Raji (cell line): ENCODE data around the gene PLCXD3.

Experiments used
- POLR2A ChIP-seq: IDR thresholded peaks from 2 replicates; pipeline ENCODE4 v1.6.1; 2011; ENCODE audit warnings: low read depth, low read length, control low read depth; ENCODE audit not compliant: insufficient read depth

The PLCXD3 gene

DNA sequence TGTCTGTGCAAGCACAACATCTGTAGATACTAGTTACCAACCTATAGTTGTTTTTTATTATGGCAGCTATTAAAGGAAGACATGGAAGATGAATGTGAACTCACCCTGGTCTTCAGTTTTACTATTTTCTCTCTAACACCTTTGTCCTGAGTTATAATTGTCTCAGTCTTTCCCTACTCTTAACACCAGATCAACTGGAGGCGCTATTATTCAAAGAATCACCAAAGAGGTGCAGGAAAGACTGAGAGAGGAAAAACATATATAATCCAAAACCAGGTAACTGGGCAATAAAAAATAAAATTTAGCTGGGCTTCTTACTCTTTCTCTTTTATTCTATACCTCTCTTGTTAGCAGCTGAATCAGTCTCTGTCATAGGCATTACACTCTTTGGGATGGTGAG lies 162.8 kb downstream of the PLCXD3 start:
- no peak for TF ChIP-seq POLR2A

- no peak for TF ChIP-seq POLR2A
Measured at GRCh38 chr5:41346609-41347008, 163.8 kb downstream of the PLCXD3 start.

DNA sequence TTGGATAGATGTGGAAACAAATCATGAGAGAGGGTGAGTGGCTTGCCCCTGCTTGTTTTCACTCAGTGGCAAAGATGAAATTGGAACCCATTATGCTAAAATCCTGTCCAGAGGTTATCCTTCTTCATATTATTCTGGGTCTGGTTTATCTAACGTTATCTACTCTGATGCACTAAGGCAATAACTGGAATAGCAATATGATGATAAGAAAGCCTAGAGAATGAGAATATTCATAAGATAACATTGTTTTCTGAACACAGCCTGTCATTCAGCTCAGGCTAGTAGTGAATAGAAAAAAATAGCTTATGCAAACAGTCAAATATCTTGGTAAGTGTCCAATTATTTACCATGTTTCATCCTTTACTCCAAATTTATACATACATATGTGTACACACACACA lies 165.1 kb downstream of the PLCXD3 start:
- TF ChIP-seq POLR2A: no peak

- no peak for TF ChIP-seq POLR2A
Measured at GRCh38 chr5:41339339-41339738, 171.1 kb downstream of the PLCXD3 start.

- no peak for TF ChIP-seq POLR2A
Measured at GRCh38 chr5:41338136-41338675, 172.2 kb downstream of the PLCXD3 start.

DNA sequence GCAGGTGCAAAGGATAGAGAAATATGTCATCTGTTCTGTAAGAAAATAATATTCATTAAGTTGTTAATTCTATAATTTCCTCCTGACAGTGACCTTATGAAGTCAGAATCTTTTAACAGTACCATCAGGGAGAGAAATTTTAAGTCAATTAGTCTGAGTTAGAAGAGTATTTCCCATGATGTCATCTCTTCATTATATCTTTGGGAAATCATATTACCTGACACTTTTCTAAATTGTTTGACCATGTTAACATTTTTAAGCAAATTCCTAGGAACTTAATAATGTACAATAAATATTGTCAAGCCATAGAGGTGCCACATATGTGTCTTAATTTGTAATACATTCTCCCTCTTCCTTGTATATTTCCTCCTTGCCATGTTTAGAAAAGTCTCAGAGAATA lies 172.7 kb downstream of the PLCXD3 start:
- no peak for TF ChIP-seq POLR2A

GRCh38 chr5:41337216-41337615 lies 173.2 kb downstream of the PLCXD3 start:
- TF ChIP-seq POLR2A: no peak

DNA sequence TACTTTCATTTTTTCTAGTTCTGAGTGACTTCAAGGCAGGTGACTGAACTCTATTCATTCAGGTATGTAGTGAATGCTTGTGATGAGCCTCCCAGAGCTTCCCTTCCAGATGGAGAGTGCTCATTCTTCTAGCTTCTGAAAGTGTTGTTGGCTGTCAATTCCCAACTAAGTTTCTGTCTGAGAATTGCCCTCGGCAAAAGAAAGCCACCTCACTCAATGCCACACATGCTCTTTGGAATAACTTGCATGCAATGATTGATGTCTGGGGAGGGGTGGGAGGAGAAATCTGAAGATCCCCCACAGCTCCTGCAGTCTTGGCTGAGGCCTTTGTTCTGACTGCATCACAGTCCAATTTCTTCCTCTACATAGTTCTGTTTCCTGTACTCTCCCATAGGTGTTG lies 173.9 kb downstream of the PLCXD3 start:
- TF ChIP-seq POLR2A: no peak

DNA sequence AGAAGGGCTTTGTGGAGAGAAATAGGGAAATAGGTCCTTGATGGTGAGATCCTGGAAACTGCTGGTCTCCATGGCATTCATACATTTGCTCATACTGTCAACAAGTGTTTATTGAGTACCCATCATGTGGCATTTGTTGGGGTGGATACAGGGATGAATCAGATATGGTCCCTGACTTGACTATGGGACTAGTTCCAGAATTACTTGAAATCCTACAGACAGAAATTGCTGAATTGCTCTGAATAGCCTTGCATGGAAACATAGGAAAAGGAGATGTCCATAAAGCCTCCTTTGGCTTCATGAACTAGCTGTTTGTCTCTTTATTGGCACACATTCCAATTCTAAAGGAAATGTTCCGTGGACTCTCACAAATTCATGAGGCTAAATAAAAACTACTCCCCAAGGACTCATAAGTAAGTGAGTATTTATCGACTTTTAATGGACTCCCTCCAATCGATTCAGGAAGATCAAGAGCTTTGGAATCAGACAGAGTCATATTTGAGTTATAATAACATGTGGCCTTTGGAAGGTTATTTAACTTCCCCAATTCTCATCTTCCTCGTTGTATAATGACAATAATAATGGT lies 174.7 kb downstream of the PLCXD3 start:
- no peak for TF ChIP-seq POLR2A

DNA sequence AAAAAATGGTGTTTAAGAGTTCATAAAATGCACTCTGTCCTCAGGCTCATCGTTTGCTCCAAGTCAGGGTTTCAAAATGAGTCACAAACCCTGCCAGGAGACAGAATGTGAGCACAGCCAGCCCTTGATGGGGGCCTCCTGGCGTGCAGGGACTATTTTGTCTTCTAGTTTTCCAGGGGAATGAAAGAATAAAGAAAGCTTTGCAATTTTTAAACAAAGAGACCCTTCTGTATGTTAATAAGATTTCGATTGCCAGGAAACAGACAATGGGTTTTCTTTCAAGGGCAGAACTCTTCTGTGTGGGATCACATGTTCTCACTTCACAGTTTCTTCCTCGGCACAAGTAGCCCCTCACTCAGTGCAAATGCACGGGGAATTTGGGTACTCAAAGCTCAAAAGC lies 175.6 kb downstream of the PLCXD3 start:
- no peak for TF ChIP-seq POLR2A

DNA sequence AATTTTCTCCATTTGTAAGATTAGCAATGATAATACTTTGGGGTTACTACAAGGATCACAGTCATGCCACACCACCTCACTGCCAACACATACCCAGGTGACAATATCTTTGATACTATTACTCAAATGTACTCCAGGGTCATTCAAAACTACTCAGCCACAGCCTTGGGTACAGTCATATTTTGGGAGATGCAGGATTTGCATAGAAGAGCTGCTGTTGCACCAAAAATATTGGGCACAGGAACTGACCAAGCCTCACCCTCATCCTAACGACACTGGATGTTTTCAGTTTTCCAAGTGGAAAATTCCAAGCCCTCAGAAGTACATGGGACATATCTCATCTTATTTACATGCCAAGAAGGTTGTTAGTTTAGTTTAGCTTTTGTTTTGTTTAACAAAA lies 176.2 kb downstream of the PLCXD3 start:
- no peak for TF ChIP-seq POLR2A

GRCh38 chr5:41325074-41325473 lies 185.3 kb downstream of the PLCXD3 start:
- no peak for TF ChIP-seq POLR2A

- no peak for TF ChIP-seq POLR2A
Measured at GRCh38 chr5:41312478-41313060, 197.8 kb downstream of the PLCXD3 start.

DNA sequence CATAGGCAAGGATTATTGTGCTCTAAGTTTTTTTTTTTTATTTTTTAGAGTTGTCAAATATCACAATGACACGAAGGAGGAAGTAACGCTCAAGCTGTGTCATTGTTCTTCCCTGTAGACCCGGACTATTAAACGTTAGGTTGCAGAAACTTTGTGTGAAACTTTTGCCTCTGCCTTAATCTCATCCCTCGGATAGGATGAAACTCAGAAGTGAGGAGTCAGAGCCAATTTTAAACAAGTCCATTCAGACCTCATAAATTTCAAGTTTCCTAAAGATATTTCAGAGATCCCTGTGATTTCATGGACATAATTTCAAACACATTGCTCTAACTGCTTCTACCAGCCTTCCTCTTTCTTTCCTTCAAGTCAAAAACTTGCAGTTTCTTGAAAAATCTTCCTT lies 198.3 kb downstream of the PLCXD3 start:
- TF ChIP-seq POLR2A: no peak

GRCh38 chr5:41309275-41309674 lies 201.1 kb downstream of the PLCXD3 start:
- no peak for TF ChIP-seq POLR2A

DNA sequence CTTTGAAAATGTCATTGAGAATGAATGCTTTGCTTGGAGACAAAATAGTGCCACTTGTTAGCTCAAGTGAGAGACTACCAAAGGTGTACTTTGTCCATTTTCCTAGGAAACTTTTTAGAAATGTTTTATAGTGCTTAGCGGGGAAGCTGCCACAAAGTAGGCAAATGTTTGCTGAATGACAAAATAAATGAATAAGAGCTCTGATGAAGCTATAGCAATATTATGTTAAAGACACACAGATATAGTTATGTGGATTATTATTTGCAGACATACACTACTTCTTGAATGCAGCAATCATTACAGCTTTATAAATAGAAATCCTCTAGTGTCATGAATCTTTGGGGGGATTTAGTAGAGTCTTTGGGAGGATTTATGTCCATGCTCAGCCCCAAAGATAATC lies 204.4 kb downstream of the PLCXD3 start:
- no peak for TF ChIP-seq POLR2A

GRCh38 chr5:41305056-41305455 lies 205.3 kb downstream of the PLCXD3 start:
- TF ChIP-seq POLR2A: no peak
